ENCODE results near the gene JUNB.
"Not testable (repeated sequence)": the region's sequence is repeated elsewhere in the genome, so short reads cannot be mapped to it uniquely, and the experiment has no call there.

JUNB gene

DNA sequence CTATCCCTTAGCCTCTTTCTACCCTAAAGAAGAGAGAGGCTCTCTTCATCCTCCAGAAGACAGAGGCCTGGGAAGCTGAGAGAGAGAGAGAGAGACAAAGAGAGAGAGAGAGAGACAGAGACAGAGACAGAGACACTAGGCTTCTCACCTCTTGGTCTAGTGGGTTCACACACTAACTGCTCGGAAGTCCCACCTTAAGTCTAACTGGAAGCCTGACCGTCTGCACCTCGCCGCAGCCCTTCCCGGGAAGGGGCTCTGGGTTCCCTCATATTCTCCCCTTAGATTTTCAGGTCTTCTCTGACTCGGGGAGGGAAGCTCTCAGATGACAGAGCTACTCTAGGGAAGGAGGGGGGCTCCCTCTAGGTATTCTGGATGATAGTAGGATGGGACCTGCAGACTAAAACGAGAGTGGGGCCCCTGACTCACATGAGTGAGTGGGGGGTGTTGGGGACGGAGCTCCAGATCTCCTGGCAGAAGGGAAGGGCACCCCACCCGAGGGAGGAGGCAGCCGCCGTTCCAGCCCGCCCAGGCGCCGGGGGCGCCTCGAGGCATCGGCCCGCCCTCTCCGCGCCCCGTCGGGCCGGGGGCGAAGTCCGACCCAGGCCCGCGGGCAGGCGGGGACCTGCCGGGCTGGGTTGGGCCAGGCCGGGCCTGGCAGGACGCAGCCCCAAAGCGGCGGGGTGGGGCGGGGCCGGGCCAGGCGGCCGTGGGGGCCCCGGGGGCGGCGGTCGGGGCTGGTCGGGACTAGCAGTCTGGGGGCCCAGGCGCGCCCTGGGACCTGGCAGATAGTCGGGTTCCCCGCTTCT lies 2.0 kb upstream of the JUNB start:
- DNase-seq (ENCODE audit: low read depth, low spot score), result no peak

- DNase-seq (ENCODE audit: low read depth, low spot score), result peak; percentile 95
Measured at GRCh38 chr19:12789904-12790619, 1.2 kb upstream of the JUNB start.

- no peak for DNase-seq (ENCODE audit: low read depth, low spot score)
Measured at GRCh38 chr19:12790628-12791344, 500 bp upstream of the JUNB start.

DNA sequence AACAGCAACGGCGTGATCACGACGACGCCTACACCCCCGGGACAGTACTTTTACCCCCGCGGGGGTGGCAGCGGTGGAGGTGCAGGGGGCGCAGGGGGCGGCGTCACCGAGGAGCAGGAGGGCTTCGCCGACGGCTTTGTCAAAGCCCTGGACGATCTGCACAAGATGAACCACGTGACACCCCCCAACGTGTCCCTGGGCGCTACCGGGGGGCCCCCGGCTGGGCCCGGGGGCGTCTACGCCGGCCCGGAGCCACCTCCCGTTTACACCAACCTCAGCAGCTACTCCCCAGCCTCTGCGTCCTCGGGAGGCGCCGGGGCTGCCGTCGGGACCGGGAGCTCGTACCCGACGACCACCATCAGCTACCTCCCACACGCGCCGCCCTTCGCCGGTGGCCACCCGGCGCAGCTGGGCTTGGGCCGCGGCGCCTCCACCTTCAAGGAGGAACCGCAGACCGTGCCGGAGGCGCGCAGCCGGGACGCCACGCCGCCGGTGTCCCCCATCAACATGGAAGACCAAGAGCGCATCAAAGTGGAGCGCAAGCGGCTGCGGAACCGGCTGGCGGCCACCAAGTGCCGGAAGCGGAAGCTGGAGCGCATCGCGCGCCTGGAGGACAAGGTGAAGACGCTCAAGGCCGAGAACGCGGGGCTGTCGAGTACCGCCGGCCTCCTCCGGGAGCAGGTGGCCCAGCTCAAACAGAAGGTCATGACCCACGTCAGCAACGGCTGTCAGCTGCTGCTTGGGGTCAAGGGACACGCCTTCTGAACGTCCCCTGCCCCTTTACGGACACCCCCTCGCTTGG lies 966 bp downstream of the JUNB start:
- DNase-seq (ENCODE audit: low read depth, low spot score), result peak; percentile 78

GRCh38 chr19:12792853-12793289 lies 1.6 kb downstream of the JUNB start:
- DNase-seq (ENCODE audit: low read depth, low spot score), result no peak

DNA sequence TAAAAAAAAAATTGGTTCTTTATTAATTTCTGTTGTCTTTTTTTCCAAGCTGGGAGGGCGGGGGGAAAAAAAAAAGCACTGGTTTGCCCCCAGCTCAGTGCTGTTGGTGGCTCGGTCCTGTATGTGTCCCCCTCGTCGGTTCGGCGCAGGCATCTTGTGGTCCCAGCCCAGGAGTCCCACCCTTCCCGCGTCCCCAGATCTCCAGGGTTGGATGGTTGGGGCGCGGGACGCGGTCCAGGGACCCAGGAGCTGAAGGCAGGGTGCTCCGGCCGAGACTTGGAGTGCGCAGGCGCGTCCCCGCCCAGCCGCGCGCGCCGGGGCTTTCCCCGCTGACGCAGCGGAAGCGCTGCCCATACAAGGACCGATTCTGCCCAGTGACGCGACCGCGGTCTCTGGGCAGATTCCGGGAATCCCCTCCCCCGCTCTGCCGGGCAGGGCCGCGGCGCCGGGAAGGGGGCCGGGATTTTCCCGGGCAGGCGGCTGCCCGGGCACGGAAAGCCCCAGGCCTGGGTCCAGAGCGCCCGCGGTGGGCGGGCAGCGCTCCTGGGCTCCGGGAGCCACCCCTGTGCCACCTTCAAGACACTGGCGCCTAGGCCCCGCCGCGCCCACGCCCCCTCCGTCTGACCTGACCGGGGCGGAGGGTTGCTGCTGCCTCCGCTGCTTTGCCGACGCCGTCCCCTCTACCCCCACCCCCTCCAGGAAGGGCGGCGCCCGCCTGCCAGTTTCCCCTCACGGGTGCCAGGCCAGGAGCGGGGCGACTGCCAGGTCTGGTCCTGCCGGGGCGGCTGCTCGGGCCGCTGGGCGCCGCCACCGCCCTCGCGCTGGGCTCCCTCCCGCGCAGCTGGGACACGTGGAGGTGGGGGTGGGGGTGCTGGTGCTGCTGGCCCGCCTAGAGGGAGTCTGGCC lies 2.3 kb downstream of the JUNB start:
- peak; percentile 95 for DNase-seq (ENCODE audit: low read depth, low spot score)

DNA sequence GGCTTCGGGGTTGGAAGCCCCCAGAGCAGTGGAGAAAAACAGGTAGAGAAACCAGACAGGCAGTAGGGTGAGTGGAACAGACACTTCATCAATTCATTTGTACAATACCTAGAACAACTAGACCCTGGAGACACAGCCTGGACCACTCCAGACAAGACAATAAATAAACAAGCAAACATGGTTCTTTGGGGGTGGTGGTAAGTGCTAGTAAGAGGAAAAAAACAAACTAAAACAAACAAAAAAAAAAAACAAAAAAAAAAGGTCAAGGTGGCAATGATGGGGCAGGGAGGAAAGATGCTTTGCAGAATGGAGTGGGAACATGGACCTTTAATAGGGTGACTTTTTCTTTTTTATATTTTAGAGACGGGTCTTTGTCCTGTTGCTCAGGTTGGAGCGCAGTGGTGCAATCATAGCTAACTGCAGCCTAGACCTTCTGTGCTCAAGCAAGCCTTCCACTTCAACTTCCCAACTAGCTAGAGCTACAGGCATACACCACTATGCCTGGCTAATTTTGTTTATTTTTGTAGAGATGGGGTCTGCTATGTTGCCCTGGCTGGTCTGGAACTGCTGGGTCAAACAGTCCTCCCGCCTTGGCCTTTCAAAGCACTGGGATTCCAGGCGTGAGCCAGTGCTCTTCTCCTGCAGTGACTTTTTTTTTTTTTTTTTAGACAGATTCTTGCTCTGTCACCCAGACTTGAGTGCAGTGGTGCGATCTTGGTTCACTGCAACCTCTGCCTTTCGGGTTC lies 3.1 kb downstream of the JUNB start:
- DNase-seq (ENCODE audit: low read depth, low spot score), result no peak

- no peak for DNase-seq (ENCODE audit: low read depth, low spot score)
Measured at GRCh38 chr19:12794971-12795381, 3.7 kb downstream of the JUNB start.

DNA sequence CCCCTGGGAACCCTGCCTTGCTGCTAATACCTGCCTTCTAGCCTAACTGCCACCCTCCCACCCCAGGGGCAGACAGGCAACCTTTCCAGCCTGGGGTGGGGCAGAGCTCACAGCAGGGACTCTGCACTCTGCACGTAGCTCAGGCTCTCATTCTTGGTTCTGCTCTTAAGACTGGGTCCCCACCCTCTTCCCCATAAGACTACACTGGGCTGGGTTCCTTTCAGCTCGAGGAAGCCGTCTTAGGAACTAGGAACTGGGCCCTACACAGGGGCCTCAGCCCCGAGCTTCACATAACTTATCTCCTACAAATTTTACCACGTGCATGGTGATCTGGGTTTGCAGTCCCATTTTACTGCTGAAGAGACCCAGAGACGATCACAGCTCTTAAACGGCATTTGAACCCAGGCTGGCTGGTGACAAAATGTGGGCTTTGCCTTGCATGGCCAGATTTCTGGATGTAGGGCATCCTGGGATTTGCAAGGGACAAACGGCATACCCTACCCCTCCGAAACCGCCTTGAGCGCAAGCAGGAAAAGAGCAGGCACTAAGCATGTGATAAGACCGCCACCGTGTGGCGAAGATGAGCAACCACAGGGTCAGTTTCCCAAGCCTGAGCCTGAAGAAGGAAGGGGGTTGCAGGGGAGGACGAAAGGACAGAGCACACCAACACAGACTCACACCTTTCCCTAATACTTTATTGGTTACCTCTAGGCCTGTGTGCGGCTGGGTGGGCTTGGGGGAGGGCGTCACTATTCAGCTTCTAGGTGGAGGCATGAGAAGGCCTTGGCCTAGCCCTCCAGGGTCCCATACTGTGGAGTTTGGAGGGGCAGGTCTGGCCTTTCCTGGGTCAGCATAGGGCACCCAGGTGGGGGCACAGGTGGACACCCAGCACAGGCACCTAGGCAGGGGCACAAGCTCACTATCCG lies 5.1 kb downstream of the JUNB start:
- peak; percentile 92 for DNase-seq (ENCODE audit: low read depth, low spot score)

GRCh38 chr19:12797141-12797587 lies 5.9 kb downstream of the JUNB start:
- DNase-seq (ENCODE audit: low read depth, low spot score), result no peak

DNA sequence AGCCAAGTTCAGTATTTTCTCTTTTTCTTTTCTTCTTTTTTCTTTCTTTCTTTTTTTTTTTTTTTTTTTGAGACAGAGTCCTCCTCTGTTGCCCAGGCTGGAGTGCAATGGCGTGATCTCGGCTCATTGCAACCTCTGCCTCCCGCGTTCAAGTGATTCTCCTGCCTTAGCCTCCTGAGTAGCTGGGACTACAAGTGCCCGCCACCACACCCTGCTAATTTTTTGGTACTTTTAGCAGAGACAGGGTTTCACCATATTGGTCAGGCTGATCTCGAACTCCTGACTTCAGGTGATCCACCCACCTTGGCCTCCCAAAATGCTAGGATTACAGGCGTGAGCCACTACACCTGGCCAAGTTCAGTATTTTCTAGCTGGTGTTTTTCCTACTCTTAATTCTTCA lies 6.3 kb downstream of the JUNB start:
- not testable (repeated sequence) for DNase-seq (ENCODE audit: low read depth, low spot score)

DNA sequence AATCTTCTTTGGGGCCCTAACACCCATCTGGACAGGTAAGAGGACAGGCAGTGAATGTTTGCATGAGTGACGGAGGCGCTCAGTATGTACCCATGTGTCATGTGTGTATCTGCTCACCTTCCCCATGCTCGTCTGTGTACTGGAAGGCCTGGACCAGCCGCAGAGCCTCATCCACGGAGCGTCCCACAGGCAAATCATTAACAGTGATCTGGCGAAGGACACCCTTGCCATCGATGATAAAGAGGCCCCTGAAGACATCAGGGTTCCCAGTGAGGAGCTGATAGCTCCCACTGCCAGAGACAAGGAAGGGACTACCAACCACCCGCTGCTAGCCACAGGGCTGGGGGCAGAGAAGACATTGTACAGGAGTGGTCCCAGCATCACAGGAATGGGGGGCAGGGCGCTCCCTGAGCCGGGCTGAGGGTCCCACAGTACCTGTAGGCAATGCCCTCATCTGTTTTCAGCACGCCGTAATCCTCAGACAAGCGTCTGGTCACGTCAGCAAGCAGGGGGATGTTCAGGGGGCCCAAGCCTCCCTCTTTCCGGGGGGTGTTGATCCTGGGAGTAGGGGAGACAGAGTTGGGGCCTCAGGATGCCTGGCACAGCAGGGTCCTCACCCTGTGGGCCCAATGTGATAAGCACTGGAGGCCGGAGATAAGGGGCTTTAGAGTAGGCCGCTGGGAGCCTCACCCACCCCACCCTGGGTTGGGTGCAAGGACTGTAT lies 8.6 kb downstream of the JUNB start:
- DNase-seq (ENCODE audit: low read depth, low spot score), result no peak

DNA sequence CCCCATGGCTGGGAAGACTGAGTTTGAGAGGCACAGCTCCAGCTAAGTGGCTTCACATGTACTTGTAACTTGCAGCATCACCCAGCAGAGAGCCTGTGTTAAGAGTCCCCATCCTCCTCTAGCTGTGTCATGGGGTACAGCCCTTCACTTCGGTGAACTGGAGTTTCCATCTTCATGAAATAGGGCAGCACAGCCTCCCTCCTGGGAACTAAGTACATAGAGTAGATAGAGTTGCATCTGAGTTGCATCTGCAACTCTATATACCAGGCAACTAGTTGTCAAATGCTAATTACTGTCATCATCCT lies 9.1 kb downstream of the JUNB start:
- DNase-seq (ENCODE audit: low read depth, low spot score), result no peak

- peak; percentile 43 for DNase-seq (ENCODE audit: low read depth, low spot score)
Measured at GRCh38 chr19:12800923-12801465, 9.7 kb downstream of the JUNB start.

GRCh38 chr19:12801466-12802266 lies 10.4 kb downstream of the JUNB start, which contains the start of the genes PRDX2 and THSD8:
TSS of gene PRDX2 (minus strand) at chr19:12801800. CDS start at chr19:12801261, 539 bp downstream.
TSS of gene THSD8 (plus strand) at chr19:12802069. CDS start at chr19:12802072, 3 bp downstream.
- DNase-seq (ENCODE audit: low read depth, low spot score), result peak; percentile 86

DNA sequence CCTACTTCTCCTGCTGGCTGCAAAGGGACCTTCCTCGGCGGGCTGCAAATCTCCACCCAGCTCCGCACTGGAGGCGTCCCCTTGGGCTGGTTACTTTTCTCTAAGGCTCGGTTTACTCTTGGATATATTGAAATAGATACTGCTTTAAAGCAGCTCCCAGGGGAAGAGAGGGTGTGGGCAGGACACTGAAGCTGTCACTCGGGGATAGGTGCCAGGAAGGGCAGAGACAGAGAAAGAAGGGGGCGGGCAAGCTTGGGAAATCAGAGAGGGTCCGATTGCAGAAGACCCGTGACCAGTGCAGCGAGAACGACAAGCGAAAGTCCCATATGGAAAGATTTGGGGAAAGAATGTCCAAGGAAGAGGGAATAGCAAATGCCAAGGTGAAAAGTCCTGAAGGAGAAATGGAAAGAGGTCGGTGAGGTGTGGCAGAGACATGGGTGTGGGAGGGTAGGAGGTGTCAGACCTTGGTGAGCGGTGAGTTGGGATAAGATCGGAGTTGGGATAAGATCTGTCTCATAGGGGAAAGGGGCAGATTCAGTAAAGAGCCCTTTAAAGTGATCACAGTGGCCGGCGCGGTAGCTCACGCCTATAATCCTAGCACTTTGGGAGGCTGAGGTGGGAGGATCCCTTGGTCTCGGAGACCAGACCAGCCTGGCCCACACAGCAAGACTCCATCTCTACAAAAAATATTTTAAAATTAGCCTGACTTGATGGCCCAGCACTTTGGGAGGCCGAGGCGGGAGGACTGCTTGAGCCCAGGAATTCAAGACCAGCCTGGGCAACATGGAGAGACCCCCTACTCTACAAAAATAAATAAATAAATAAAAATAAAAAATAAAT lies 11.2 kb downstream of the JUNB start:
- no peak for DNase-seq (ENCODE audit: low read depth, low spot score)

Data from ELF-1 (cell line).